ENCODE data around the gene TMEM30B. TPM values are rescaled to one million over a fixed set of nuclear protein-coding genes. Genes with fewer than 3 reads are reported as not detected.
A peak's percentile ranks its signal among the peaks of the same experiment; 100 is the strongest.

TMEM30B gene
- total and polyA plus RNA-seq, 4 donors = 3.0 to 7.4 (median 5.6) TPM

DNA sequence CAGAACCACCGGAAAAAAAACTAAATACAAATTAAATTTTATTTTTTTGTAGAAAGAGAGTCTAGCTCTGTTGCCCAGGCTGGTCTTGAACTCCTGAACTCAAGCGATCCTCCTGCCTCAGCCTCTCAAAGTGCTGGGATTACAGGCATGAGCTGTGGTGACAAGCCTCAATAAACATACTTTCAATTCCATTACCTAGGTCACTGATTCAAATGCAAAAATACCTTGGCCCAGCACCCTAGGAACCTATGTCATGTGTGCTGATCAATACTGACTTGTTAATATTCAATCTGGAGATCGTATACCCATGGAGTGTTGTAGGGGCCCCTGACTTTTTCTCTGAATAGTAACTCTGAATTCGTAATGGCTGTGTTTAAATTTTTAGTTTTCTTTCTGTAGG lies 7.1 kb upstream of the TMEM30B start:
- TF ChIP-seq HNF4G (IDR thresholded peaks at IDR 0.05) = no peak
- TF ChIP-seq RAD21 (IDR thresholded peaks at IDR 0.05) = peak in 1 of 2 donors; percentile 7
- TF ChIP-seq, protein P1, sequence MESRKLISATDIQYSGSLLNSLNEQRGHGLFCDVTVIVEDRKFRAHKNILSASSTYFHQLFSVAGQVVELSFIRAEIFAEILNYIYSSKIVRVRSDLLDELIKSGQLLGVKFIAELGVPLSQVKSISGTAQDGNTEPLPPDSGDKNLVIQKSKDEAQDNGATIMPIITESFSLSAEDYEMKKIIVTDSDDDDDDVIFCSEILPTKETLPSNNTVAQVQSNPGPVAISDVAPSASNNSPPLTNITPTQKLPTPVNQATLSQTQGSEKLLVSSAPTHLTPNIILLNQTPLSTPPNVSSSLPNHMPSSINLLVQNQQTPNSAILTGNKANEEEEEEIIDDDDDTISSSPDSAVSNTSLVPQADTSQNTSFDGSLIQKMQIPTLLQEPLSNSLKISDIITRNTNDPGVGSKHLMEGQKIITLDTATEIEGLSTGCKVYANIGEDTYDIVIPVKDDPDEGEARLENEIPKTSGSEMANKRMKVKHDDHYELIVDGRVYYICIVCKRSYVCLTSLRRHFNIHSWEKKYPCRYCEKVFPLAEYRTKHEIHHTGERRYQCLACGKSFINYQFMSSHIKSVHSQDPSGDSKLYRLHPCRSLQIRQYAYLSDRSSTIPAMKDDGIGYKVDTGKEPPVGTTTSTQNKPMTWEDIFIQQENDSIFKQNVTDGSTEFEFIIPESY (IDR thresholded peaks at IDR 0.05) = no peak
- TF ChIP-seq, protein P2, sequence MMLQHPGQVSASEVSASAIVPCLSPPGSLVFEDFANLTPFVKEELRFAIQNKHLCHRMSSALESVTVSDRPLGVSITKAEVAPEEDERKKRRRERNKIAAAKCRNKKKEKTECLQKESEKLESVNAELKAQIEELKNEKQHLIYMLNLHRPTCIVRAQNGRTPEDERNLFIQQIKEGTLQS (IDR thresholded peaks at IDR 0.05) = no peak
- no peak for TF ChIP-seq TAF1 (conservative IDR thresholded peaks at IDR 0.05)
- TF ChIP-seq NR2F2 (IDR thresholded peaks at IDR 0.05) = no peak
- no peak for TF ChIP-seq FOXA2 (IDR thresholded peaks at IDR 0.05)
- TF ChIP-seq, protein P3, sequence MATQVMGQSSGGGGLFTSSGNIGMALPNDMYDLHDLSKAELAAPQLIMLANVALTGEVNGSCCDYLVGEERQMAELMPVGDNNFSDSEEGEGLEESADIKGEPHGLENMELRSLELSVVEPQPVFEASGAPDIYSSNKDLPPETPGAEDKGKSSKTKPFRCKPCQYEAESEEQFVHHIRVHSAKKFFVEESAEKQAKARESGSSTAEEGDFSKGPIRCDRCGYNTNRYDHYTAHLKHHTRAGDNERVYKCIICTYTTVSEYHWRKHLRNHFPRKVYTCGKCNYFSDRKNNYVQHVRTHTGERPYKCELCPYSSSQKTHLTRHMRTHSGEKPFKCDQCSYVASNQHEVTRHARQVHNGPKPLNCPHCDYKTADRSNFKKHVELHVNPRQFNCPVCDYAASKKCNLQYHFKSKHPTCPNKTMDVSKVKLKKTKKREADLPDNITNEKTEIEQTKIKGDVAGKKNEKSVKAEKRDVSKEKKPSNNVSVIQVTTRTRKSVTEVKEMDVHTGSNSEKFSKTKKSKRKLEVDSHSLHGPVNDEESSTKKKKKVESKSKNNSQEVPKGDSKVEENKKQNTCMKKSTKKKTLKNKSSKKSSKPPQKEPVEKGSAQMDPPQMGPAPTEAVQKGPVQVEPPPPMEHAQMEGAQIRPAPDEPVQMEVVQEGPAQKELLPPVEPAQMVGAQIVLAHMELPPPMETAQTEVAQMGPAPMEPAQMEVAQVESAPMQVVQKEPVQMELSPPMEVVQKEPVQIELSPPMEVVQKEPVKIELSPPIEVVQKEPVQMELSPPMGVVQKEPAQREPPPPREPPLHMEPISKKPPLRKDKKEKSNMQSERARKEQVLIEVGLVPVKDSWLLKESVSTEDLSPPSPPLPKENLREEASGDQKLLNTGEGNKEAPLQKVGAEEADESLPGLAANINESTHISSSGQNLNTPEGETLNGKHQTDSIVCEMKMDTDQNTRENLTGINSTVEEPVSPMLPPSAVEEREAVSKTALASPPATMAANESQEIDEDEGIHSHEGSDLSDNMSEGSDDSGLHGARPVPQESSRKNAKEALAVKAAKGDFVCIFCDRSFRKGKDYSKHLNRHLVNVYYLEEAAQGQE (IDR thresholded peaks at IDR 0.05) = no peak
- TF ChIP-seq SP1 (IDR thresholded peaks at IDR 0.05) = peak; percentile 50
- TF ChIP-seq RXRA (IDR thresholded peaks at IDR 0.05) = peak in 1 of 2 donors; percentile 45
- TF ChIP-seq HNF4A (conservative IDR thresholded peaks at IDR 0.05) = peak in 1 of 2 donors; percentile 17
- TF ChIP-seq FOXA1 (IDR thresholded peaks at IDR 0.05) = no peak
- no peak for TF ChIP-seq GABPA (IDR thresholded peaks at IDR 0.05 in 1 of 2, conservative IDR thresholded peaks at IDR 0.05 in 1 of 2)
- TF ChIP-seq, protein P4, sequence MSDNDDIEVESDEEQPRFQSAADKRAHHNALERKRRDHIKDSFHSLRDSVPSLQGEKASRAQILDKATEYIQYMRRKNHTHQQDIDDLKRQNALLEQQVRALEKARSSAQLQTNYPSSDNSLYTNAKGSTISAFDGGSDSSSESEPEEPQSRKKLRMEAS (IDR thresholded peaks at IDR 0.05) = no peak
- H3K36me3 ChIP-seq (ENCODE audit: control insufficient read depth in 4 of 4, insufficient read depth in 3 of 4, low read depth in 1 of 4, low read length in 3 of 4) = no peaks in the 10 kb centered on the region
- DNase-seq (ENCODE audit: low spot score) = no peak
- H3K4me1 ChIP-seq (ENCODE audit: control insufficient read depth in 4 of 4, insufficient read depth in 4 of 4, low read length in 3 of 4) = peaks cover 0 to 16% (median 11%) of the 10 kb centered on the region in 4 donors
- WGBS = 55% methylated on average over 4 of the region's 4 CpGs
- no peak overlapping the region for H3K27ac ChIP-seq (ENCODE audit: low read depth in 1 of 2, low read length in 2 of 2)
- no peak overlapping the region for H3K4me3 ChIP-seq (ENCODE audit: low read depth in 1 of 3, low read length in 3 of 3)
- H3K9me3 ChIP-seq (ENCODE audit: control insufficient read depth in 4 of 4, low read length in 3 of 4) = no peaks in the 10 kb centered on the region
- H3K9ac ChIP-seq (ENCODE audit: low read depth in 1 of 2, low read length in 2 of 2) = no peak overlapping the region
- no peaks in the 10 kb centered on the region for H3K27me3 ChIP-seq (ENCODE audit: control insufficient read depth in 4 of 4, insufficient read depth in 4 of 4, low read length in 3 of 4)

DNA sequence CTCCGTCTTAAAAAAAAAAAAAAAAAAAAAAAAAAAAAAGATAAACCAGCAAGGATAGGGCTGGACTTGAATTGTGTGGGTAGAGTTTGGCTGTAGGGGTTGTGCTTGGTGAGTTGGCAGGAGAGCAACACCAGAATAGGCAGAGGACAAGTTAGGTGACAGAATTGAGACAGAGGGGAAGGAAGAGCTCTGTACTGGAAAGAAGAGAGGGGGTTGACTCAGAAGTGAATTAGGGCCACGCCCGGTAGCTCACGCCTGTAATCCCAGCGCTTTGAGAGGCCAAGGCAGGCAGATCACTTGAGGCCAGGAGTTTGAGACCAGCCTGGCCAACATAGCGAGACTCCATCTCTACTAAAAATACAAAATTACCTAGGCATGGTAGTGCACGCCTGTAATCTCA lies 6.1 kb upstream of the TMEM30B start:
- 90% methylated on average over 7 of the region's 7 CpGs for WGBS
- no peak overlapping the region for H3K4me3 ChIP-seq (ENCODE audit: low read depth in 1 of 3, low read length in 3 of 3)
- no peak for DNase-seq (ENCODE audit: low spot score)

More for the DNA sequence above, 6.1 kb upstream of the TMEM30B start:
- H3K4me1 ChIP-seq (ENCODE audit: control insufficient read depth in 4 of 4, insufficient read depth in 4 of 4, low read length in 3 of 4) = peaks cover 0 to 16% (median 11%) of the 10 kb centered on the region in 4 donors
- no peaks in the 10 kb centered on the region for H3K27me3 ChIP-seq (ENCODE audit: control insufficient read depth in 4 of 4, insufficient read depth in 4 of 4, low read length in 3 of 4)
- H3K27ac ChIP-seq (ENCODE audit: low read depth in 1 of 2, low read length in 2 of 2) = no peak overlapping the region
- TF ChIP-seq TAF1 (conservative IDR thresholded peaks at IDR 0.05) = no peak
- TF ChIP-seq SP1 (IDR thresholded peaks at IDR 0.05) = no peak
- TF ChIP-seq HNF4G (IDR thresholded peaks at IDR 0.05) = no peak
- no peak overlapping the region for H3K9ac ChIP-seq (ENCODE audit: low read depth in 1 of 2, low read length in 2 of 2)
- H3K9me3 ChIP-seq (ENCODE audit: control insufficient read depth in 4 of 4, low read length in 3 of 4) = no peaks in the 10 kb centered on the region
- no peaks in the 10 kb centered on the region for H3K36me3 ChIP-seq (ENCODE audit: control insufficient read depth in 4 of 4, insufficient read depth in 3 of 4, low read depth in 1 of 4, low read length in 3 of 4)
